ENCODE results near the gene OR9G1. TPM values are rescaled to one million over a fixed set of nuclear protein-coding genes. Genes with fewer than 3 reads are reported as not detected.

Gene OR9G1
- total RNA-seq, 1 donor from 2014 or later: not detected

DNA sequence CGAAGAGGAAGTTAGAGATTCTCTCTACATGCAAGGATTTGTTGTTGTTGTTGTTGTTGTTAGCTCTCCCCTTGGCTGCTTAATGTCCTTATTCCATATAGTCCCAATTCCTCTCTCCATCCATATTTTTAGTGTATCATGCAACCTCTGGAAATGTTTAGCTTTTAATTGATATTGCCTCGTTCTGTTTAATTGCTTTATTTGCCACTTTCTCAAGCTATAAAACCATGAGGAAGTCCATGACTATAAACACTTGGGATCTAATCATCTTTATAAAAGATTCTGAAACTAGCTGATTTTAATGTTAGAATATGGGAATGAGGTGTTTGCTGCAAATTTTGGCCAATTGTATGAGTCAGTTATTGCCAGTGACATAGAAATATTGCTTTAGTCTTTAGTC lies 5.5 kb upstream of the OR9G1 start:
- TF ChIP-seq, protein P1, sequence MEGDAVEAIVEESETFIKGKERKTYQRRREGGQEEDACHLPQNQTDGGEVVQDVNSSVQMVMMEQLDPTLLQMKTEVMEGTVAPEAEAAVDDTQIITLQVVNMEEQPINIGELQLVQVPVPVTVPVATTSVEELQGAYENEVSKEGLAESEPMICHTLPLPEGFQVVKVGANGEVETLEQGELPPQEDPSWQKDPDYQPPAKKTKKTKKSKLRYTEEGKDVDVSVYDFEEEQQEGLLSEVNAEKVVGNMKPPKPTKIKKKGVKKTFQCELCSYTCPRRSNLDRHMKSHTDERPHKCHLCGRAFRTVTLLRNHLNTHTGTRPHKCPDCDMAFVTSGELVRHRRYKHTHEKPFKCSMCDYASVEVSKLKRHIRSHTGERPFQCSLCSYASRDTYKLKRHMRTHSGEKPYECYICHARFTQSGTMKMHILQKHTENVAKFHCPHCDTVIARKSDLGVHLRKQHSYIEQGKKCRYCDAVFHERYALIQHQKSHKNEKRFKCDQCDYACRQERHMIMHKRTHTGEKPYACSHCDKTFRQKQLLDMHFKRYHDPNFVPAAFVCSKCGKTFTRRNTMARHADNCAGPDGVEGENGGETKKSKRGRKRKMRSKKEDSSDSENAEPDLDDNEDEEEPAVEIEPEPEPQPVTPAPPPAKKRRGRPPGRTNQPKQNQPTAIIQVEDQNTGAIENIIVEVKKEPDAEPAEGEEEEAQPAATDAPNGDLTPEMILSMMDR (IDR thresholded peaks at IDR 0.05; ENCODE audit: insufficient read depth, low read length, severe bottlenecking): no peak
- H3K4me3 ChIP-seq (ENCODE audit: low read depth, low read length): no peak overlapping the region
- H3K36me3 ChIP-seq (ENCODE audit: control insufficient read depth, insufficient read depth, low read length): no peaks in the 10 kb centered on the region
- DNase-seq (ENCODE audit: low read depth) (no peak), FAIRE-seq (no peak)
- H3K27me3 ChIP-seq (ENCODE audit: control insufficient read depth, insufficient read depth, low read length): no peaks in the 10 kb centered on the region

GRCh38 chr11:56700242-56700913 lies 1.5 kb downstream of the OR9G1 start:
- FAIRE-seq: peak; percentile 97
- DNase-seq (ENCODE audit: low read depth): peak; percentile 60
- H3K36me3 ChIP-seq (ENCODE audit: control insufficient read depth, insufficient read depth, low read length): no peaks in the 10 kb centered on the region
- TF ChIP-seq, protein P1 (IDR thresholded peaks at IDR 0.05; ENCODE audit: insufficient read depth, low read length, severe bottlenecking): no peak
- no peak overlapping the region for H3K4me3 ChIP-seq (ENCODE audit: low read depth, low read length)
- H3K27me3 ChIP-seq (ENCODE audit: control insufficient read depth, insufficient read depth, low read length): no peaks in the 10 kb centered on the region

GRCh38 chr11:56700914-56701485 lies 2.1 kb downstream of the OR9G1 start:
- no peak overlapping the region for H3K4me3 ChIP-seq (ENCODE audit: low read depth, low read length)

DNA sequence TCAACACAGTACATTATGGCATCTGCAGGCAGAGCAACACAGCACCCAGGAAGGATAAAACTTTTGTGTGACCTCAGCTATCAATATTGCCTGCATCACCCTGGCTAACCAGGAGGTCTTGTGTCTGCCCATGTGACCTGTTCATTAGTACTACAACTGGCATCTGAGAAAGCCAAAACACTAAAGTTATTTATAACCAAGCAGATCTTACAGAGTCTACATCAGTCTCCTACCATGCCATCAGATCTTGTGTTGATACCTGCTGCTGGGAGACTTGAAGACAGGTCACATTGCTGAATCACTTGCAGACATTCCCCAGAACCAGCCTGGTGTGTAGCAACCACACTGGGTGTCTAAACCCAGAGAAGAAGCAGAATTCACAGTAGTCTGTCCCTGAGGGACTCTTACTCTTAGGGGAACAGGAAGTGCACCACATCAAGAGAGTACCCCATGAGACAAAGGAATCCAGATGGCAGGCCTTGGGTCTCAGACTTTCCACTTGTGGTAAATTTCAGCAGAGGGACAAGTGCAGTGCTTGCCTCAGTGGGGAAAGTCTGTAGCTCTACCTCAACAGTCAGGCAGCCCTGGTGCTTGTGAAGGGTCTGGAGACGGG lies 7.0 kb downstream of the OR9G1 start:
- DNase-seq (ENCODE audit: low read depth): peak; percentile 3
- H3K36me3 ChIP-seq (ENCODE audit: control insufficient read depth, insufficient read depth, low read length): no peaks in the 10 kb centered on the region
- no peaks in the 10 kb centered on the region for H3K27me3 ChIP-seq (ENCODE audit: control insufficient read depth, insufficient read depth, low read length)
- TF ChIP-seq, protein P1 (IDR thresholded peaks at IDR 0.05; ENCODE audit: insufficient read depth, low read length, severe bottlenecking): no peak
- no peak for FAIRE-seq
- no peak overlapping the region for H3K4me3 ChIP-seq (ENCODE audit: low read depth, low read length)

More at GRCh38 chr11:56700914-56701485, 2.1 kb downstream of the OR9G1 start:
- DNase-seq (ENCODE audit: low read depth) (no peak), FAIRE-seq (no peak)
- Histone ChIP-seq H3K36me3 (ENCODE audit: control insufficient read depth, insufficient read depth, low read length) (no peaks in the 10 kb centered on the region), H3K27me3 (ENCODE audit: control insufficient read depth, insufficient read depth, low read length) (no peaks in the 10 kb centered on the region)
- TF ChIP-seq, protein P1 (IDR thresholded peaks at IDR 0.05; ENCODE audit: insufficient read depth, low read length, severe bottlenecking): no peak

DNA sequence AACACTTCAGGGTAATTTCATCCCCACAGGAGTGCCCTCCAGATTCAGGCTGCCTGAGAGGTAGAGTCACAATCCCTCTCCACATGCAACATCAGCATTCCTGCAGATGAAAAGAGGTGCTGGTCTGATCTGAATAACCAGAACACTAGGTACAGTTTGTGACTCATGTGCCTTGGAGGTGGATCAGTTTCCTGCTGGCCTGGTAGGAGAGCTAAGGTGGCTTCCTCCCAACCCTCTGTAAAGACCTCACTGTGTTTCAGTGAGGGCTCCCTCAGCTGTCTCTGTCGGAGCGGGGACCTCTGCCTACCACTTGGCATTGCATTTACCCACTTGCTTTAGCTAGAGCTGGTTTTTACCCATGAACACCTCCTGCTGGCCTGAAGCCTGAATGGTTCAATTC lies 7.6 kb downstream of the OR9G1 start:
- FAIRE-seq (peak; percentile 93), DNase-seq (ENCODE audit: low read depth) (peak; percentile 56)
- Histone ChIP-seq H3K4me3 (ENCODE audit: low read depth, low read length) (no peak overlapping the region), H3K36me3 (ENCODE audit: control insufficient read depth, insufficient read depth, low read length) (no peaks in the 10 kb centered on the region), H3K27me3 (ENCODE audit: control insufficient read depth, insufficient read depth, low read length) (no peaks in the 10 kb centered on the region)
- TF ChIP-seq, protein P1 (IDR thresholded peaks at IDR 0.05; ENCODE audit: insufficient read depth, low read length, severe bottlenecking): no peak

All from bronchial epithelial cell (primary cell).